ENCODE data around the gene PVR. TPM values are rescaled to one million over a fixed set of nuclear protein-coding genes. Genes with fewer than 3 reads are reported as not detected.
"Not testable (repeated sequence)": the region's sequence is repeated elsewhere in the genome, so short reads cannot be mapped to it uniquely, and the experiment has no call there.

PVR gene
- total RNA-seq, 1 donor from 2014 or later: 212 TPM

- DNase-seq (ENCODE audit: extremely low read depth, low read depth, low spot score): no peak
Measured at GRCh38 chr19:44694184-44694579, 50.5 kb downstream of the PVR start.

GRCh38 chr19:44696939-44697669 lies 53.4 kb downstream of the PVR start:
- no peak for DNase-seq (ENCODE audit: extremely low read depth, low read depth, low spot score)

- DNase-seq (ENCODE audit: extremely low read depth, low read depth, low spot score): no peak
Measured at GRCh38 chr19:44697670-44698034, 53.9 kb downstream of the PVR start.

GRCh38 chr19:44698492-44699201 lies 54.9 kb downstream of the PVR start, which contains the start of gene CEACAM16:
Gene CEACAM16, plus strand, starts transcription at chr19:44699151. Its CDS starts 2,306 bp downstream, at chr19:44701457.
- no peak for DNase-seq (ENCODE audit: extremely low read depth, low read depth, low spot score)

- DNase-seq (ENCODE audit: extremely low read depth, low read depth, low spot score): no peak
Measured at GRCh38 chr19:44700547-44700946, 56.8 kb downstream of the PVR start.

- no peak for DNase-seq (ENCODE audit: extremely low read depth, low read depth, low spot score)
Measured at GRCh38 chr19:44701228-44701627, 57.5 kb downstream of the PVR start.

GRCh38 chr19:44702551-44703176 lies 59.0 kb downstream of the PVR start:
- no peak for DNase-seq (ENCODE audit: extremely low read depth, low read depth, low spot score)

GRCh38 chr19:44703336-44704078 lies 59.8 kb downstream of the PVR start:
- no peak for DNase-seq (ENCODE audit: extremely low read depth, low read depth, low spot score)

- no peak for DNase-seq (ENCODE audit: extremely low read depth, low read depth, low spot score)
Measured at GRCh38 chr19:44704982-44705381, 61.3 kb downstream of the PVR start.

GRCh38 chr19:44705502-44706010 lies 61.8 kb downstream of the PVR start:
- no peak for DNase-seq (ENCODE audit: extremely low read depth, low read depth, low spot score)

GRCh38 chr19:44706506-44707236 lies 63.0 kb downstream of the PVR start:
- no peak for DNase-seq (ENCODE audit: extremely low read depth, low read depth, low spot score)

GRCh38 chr19:44707794-44708193 lies 64.1 kb downstream of the PVR start:
- no peak for DNase-seq (ENCODE audit: extremely low read depth, low read depth, low spot score)

- DNase-seq (ENCODE audit: extremely low read depth, low read depth, low spot score): no peak
Measured at GRCh38 chr19:44708940-44709339, 65.2 kb downstream of the PVR start.

GRCh38 chr19:44709434-44710266 lies 65.9 kb downstream of the PVR start:
- not testable (repeated sequence) for DNase-seq (ENCODE audit: extremely low read depth, low read depth, low spot score)

- no peak for DNase-seq (ENCODE audit: extremely low read depth, low read depth, low spot score)
Measured at GRCh38 chr19:44710483-44710882, 66.8 kb downstream of the PVR start.

GRCh38 chr19:44712864-44713515 lies 69.3 kb downstream of the PVR start:
- no peak for DNase-seq (ENCODE audit: extremely low read depth, low read depth, low spot score)

Data from glomerular endothelial cell (primary cell).